Neural crest cell (in vitro differentiated cells): ENCODE results near the gene NRF1. TPM values are rescaled to one million over a fixed set of nuclear protein-coding genes. Genes with fewer than 3 reads are reported as not detected.

Experiments used
- DNase-seq: peaks from one replicate; pipeline ENCODE4 v3.0.0; 2021; ENCODE audit warnings: low read depth, mixed read lengths, low spot score
- H3K27ac Mint-ChIP-seq: one replicate; pipeline ENCODE4 v1.8.0; 2021; ENCODE audit warnings: mild to moderate bottlenecking, mixed read lengths; ENCODE audit not compliant: unreplicated experiment
- H3K27me3 Mint-ChIP-seq: 2 replicates; pipeline ENCODE4 v1.8.0; 2021; ENCODE audit warnings: low read depth, mild to moderate bottlenecking, mixed read lengths
- H3K36me3 Mint-ChIP-seq: 2 replicates; pipeline ENCODE4 v1.8.0; 2021; ENCODE audit warnings: low read depth, mild to moderate bottlenecking, mixed read lengths
- H3K4me1 Mint-ChIP-seq: 2 replicates; pipeline ENCODE4 v1.8.0; 2021; ENCODE audit warnings: mixed read lengths
- H3K4me3 Mint-ChIP-seq: one replicate; pipeline ENCODE4 v1.8.0; 2021; ENCODE audit warnings: mild to moderate bottlenecking, mixed read lengths
- H3K9me3 Mint-ChIP-seq: 2 replicates; pipeline ENCODE4 v1.8.0; 2021; ENCODE audit warnings: mixed read lengths
- CTCF ChIP-seq: fragments of 200-600 bp; sonication (generic); conservative IDR thresholded peaks from 2 replicates; pipeline ENCODE4 v1.5.0; 2021; ENCODE audit warnings: antibody characterized with exemption, mild to moderate bottlenecking
- total RNA-seq: library from RNA; stranded (reverse); gene quantifications from 2 replicates; pipeline ENCODE4 v1.2.1, GENCODE V29; 2021

The NRF1 gene
- total RNA-seq, 1 donor from 2014 or later: 27.5 TPM

- TF ChIP-seq CTCF: no peak
- no peak for DNase-seq
- Mint-ChIP-seq H3K4me1 (no peaks in the 10 kb centered on the region), H3K27me3 (no peaks in the 10 kb centered on the region), H3K9me3 (no peaks in the 10 kb centered on the region), H3K27ac (no peak overlapping the region), H3K36me3 (no peaks in the 10 kb centered on the region), H3K4me3 (no peak overlapping the region)
Measured at GRCh38 chr7:129764247-129765084, 152.9 kb downstream of the NRF1 start.

- no peaks in the 10 kb centered on the region for H3K36me3 Mint-ChIP-seq
- H3K27ac Mint-ChIP-seq: no peak overlapping the region
- TF ChIP-seq CTCF: no peak
- no peak for DNase-seq
- H3K4me1 Mint-ChIP-seq: no peaks in the 10 kb centered on the region
- H3K9me3 Mint-ChIP-seq: no peaks in the 10 kb centered on the region
- H3K27me3 Mint-ChIP-seq: no peaks in the 10 kb centered on the region
- H3K4me3 Mint-ChIP-seq: no peak overlapping the region
Measured at GRCh38 chr7:129765352-129765751, 153.8 kb downstream of the NRF1 start.

- H3K27me3 Mint-ChIP-seq: peaks cover 8% of the 10 kb centered on the region
- no peak overlapping the region for H3K4me3 Mint-ChIP-seq
- H3K36me3 Mint-ChIP-seq: no peaks in the 10 kb centered on the region
- no peaks in the 10 kb centered on the region for H3K9me3 Mint-ChIP-seq
- TF ChIP-seq CTCF: no peak
- H3K4me1 Mint-ChIP-seq: no peaks in the 10 kb centered on the region
- DNase-seq: no peak
- H3K27ac Mint-ChIP-seq: no peak overlapping the region
Measured at GRCh38 chr7:129767120-129768015, 155.8 kb downstream of the NRF1 start.

- no peak overlapping the region for H3K4me3 Mint-ChIP-seq
- TF ChIP-seq CTCF: no peak
- no peaks in the 10 kb centered on the region for H3K4me1 Mint-ChIP-seq
- no peak overlapping the region for H3K27ac Mint-ChIP-seq
- H3K36me3 Mint-ChIP-seq: no peaks in the 10 kb centered on the region
- H3K27me3 Mint-ChIP-seq: peaks cover 10% of the 10 kb centered on the region
- H3K9me3 Mint-ChIP-seq: no peaks in the 10 kb centered on the region
- no peak for DNase-seq
Measured at GRCh38 chr7:129768614-129769399, 157.3 kb downstream of the NRF1 start.

GRCh38 chr7:129769400-129769774, 157.9 kb downstream of the NRF1 start:
- H3K36me3 Mint-ChIP-seq: no peaks in the 10 kb centered on the region
- peaks cover 15% of the 10 kb centered on the region for H3K27me3 Mint-ChIP-seq
- no peak for TF ChIP-seq CTCF
- DNase-seq: no peak
- H3K27ac Mint-ChIP-seq: no peak overlapping the region
- no peak overlapping the region for H3K4me3 Mint-ChIP-seq
- H3K4me1 Mint-ChIP-seq: no peaks in the 10 kb centered on the region
- H3K9me3 Mint-ChIP-seq: no peaks in the 10 kb centered on the region
